HG02943 (cell line): ENCODE measurements around the gene NEUROD2.

Experiments
- ATAC-seq: cut with Tn5 transposase; IDR thresholded peaks from one replicate; pipeline ENCODE4 v1.9.1; 2021; ENCODE audit warnings: mild to moderate bottlenecking, low read depth, moderate library complexity; ENCODE audit not compliant: unreplicated experiment

NEUROD2 gene

GRCh38 chr17:39619786-39620101, 12.0 kb upstream of the NEUROD2 start:
- ATAC-seq: no peak

DNA sequence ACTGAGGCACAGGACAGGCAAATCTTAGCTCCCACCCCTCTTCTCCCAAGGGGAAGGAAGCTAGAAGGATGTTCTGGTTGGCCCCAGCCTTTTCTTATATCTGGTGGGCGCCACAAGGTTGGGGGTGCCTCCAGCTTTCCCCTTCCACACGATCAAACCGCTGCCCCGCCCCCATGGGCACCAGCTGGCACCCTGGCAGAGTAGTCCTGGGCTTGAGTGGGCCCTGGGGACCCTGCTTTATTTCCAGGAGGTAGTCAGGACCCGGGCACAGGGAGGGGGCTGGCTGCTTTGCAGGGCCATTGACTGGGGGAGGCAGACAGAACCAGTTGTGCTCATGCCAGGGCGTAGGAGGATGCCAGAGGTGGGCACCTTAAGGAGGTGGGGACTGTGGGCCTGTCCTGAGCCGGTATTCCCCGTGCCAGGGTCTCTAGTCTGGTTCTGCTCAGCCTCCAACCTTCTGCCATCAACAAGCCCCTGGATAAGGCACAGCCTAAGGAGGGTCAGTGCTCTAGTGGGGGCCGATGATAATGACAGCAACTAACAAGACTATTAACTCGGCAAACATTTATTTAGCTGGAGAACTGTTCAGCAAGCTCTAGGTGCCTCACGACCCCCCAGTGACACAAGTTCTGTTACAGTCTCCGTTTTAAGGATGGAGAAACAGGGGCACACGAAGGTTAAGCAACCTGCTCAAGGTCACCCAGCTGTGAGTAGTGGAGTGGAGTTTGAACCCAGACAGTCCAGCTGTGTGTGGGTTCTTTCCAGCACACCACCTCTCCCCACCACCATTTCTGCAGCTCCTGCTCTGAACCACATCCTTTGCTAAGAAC, 11.5 kb upstream of the NEUROD2 start:
- ATAC-seq: no peak

DNA sequence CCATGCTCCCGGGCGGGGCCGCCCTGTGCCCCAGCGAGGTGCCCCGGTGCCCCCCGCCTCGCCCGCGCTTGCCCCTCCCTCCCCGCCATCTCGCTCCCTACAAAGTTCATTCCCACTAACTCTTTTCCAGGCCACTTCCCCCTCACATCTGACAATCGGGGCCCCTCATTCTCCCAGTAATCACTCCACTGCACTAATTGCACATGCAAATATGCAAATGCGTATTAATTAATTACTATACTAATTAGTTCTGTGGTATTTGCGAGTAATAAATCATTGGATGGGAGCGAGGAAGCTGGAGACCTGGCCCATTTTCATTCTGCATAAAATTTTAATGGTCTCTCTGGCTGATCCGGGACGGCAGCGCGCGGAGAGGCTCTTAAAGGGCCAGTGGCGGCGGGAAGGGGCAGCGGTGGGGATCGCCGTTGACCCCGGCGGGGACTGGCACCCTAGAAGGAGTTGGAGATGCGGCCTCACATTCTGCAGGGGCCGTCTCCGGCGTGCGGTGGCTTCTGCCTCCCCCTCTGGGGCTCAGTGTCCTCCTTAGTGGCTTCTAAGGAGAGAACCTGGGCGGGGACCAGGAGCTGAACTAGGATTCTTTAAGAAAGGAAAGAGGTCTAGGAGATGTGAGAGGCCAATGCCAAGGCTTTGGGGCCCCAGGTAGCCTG, 10.7 kb upstream of the NEUROD2 start:
- ATAC-seq: no peak

DNA sequence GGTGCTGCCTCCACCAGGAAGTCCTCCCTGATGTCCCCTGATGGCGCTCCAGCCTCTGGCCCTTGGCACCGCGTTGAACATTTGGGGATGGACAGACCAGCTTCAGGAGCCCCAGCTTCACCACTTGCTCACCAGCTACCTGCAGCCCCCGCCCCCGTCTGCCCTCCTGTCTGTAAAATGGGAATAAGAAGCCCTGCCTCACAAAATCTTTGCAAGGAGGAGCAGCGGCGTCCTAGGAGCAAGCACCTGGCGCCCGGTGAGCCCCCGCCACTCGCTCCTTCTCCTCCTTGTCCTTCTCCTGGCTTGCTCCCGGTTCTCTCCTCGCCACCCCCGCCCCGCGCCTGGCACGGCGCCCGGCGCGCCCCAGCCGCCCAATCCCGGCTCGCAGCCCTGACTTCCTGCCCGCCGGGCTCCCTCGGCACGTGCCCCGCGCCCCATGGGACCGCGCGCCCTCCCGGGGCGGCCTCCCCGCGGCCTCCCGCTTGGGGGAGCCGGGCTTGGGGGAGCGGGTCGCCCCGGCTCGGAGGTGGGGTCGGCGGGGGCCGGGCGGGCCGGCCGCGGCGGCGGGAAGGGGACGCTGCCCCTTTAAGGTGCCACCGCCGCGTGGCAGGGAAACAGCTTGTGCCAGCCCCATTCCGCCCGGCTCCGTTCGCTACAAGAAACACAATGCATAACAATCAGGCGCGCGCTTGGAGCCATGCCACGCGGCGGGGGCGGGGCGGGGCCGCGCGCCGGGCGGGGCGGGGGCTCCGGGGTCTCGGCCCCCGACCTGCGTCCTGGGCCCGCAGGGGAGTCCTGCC, 9.9 kb upstream of the NEUROD2 start:
- ATAC-seq: no peak

- ATAC-seq: no peak
These were observed 9.4 kb upstream of the NEUROD2 start for GRCh38 chr17:39617100-39617445.

GRCh38 chr17:39615434-39615833, 7.7 kb upstream of the NEUROD2 start:
- no peak for ATAC-seq

DNA sequence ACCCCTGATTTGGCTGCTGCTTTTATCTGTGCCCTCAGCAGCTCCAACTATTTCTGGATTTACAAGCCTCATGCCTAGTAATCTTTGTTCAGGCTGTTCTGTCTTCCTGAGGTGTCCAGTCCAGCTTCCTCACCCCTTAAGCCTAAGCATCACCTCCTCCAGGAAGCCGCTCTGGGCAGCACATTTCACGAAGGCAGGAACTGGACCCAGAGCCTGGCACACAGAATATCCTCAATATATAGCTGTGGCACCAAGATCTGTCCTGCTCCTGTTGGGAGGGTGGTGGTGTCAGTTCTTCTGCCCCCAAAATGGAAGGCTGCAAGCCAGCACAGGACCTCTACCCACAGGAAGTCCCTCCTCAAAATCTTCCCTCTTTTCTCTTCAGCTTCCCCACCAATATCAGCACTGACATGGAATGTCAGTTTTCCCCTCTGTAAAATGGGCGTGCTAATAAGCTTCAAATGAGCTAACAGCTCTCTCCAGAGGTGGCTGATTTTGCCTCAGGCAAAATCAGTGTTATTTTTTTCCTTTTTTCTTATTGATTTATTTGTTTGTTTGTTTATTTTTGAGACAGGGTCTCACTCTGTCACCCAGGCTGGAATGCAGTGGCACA, 6.9 kb upstream of the NEUROD2 start:
- ATAC-seq: no peak

DNA sequence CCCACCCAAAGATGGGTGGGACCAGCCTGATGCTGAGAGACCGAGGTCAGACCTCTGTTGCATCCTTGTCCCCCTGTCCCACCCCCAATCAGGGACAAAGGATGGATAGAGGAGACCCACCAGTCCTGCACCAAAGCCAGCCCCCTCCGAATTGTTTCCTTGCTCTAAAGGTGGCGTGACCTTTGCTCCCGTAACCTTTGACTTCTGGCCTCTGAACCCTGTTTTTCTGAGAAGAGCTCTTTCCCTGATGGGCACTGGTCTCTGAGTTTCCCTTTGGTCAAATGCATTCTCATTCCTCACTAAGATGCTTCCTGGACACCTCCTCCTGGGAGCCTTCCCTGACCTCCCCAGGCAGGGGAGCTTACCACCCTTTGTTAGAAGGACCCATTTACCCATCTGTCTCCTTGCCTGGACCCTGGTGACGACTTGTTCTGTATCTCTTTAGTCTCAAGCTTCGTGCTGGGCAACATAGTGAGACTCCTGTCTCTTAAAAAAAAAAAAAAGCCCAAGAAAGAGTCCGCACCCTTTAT, 5.3 kb upstream of the NEUROD2 start:
- no peak for ATAC-seq

- no peak for ATAC-seq
These were observed 4.7 kb upstream of the NEUROD2 start for GRCh38 chr17:39612291-39612894.

DNA sequence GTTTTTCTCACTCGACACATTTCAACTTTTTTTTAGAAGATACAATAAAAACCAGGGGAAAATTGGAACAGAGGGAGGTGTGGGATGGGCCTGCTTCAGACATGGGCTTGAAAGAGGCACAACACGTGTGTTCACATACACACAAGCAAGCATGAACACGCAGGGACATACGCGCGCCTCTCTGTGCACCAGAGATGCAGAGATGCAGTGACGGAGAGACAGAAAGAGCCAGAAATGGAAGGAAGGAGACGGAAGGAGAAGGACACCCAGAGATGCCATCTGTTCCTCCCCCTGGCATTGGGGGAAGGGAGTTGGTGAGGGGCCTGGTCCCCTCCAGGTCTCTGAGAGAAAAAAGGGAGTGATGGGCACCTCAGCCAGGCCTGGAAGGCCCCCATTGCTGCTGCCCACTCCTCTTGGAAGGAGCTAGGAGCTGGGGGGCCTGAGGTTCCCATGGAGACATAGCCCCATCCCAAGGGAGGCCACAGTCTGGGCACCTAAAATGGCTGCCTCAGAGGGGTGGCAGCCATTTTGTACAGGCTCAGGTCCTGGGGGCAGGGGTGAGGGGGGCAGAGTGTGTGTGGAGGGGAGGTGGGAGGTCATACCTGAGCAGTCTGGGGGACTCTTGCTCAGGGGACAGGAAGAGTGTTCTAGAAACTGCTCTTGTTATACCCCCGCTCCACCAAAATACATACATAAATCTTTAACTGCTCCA, 3.8 kb upstream of the NEUROD2 start:
- ATAC-seq: no peak

GRCh38 chr17:39609416-39610025, 1.8 kb upstream of the NEUROD2 start:
- no peak for ATAC-seq

DNA sequence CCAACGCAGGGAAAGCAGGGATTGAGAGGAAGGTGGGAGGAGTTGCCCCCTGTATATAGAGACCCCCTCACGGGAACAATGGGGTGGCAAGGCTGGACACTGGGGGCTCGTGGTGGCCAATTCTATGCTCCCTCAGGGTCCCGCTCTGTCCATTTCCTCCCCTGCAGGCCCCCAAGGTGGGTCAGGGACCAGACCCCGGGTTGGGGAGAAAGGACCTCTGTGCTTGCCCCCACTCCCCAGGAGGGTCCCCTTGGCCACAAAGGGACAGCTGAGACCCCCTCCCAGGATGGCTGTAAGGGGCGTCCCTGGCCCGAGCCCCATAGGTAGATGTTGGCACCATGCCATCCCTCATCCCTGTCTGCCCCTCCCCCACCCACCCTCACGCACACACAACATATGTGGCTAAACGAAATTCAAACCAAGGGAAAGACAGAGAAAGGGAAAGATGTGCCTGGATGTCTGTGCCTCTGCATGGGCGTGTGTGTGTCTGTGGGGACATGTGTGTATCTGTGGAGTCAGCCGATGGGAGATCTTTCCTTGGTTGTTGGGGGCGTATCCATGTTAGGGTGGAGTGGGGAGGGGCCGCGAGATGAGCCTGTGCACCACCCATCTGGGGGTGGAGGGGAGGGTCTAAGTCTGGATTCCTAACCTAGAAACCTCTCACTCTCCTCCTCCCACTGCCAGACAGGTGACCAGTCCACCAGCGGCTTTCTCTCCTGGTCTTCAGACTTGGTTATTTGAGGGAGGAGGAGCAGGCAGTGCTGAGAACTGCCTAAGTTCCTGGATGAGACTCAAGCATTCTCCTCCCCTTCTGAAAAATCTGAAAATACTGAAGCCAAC, 642 bp upstream of the NEUROD2 start:
- ATAC-seq: no peak

DNA sequence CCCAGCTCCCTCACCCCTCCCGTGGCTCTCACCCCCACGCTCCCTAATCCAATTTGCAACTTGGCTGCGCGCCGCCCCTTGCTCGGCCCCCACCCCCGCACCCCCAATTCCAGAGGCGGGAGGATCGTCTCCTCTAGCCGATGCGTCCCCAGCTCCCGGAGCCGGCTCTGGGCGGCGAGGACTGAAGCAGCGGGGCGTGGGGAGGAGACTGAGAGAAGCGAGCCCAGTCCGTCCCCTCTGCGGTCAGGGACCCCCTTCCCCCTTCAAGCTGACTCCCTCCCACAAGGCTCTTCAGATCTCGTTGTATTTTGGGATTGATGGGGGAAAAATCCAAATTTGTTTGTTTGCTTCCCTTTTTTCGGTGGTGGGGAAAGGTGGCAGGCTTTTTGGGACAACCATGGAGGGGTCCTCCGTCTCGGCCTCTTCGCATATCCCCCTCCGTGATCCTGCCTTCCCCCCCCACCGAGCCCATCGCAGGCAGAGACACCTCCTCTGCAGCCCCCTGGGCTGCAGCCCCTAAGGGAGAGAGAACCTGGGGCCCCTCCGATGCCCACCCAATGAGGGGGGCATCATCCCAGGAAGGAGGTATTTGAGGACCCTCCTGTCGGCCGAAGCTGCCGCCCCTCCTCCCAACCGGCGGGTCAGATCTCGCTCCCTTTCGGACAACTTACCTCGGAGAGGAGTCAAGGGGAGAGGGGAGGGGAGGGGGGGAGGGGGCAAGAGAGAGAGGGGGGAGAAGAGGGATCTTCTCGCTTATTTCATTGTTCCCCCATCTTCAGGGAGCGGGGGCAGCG, 466 bp downstream of the NEUROD2 start:
- no peak for ATAC-seq

DNA sequence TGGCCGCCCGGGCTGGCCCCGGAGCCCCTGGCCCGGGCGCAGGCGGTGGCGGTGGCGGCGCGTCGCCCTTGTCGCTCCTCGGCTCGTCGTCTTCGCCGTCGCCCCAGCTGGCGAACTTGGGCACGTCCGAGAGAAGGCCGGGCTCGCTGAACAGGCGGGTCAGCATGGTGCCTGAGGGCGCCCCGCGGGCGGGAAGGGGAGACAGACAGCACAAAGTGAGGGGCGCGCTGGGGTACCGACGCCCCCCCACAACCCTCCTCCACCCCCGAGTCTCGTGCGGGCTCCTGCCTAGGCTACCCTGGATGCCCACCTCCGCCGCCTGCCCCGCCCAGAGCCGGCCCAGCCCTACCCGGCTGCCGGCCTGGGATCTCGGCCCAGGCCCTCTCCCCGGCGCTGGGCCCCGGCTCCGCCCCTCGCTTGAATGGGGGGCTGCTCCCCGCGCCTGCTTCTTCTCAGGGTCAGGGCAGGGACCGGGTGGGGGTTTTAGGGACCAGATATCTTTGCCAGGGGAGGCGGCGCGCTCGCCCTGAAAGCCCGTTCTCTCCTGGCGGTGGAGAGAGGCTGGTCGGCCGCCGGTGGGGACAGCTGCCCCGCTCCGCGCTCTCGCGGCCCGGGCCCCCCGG, 1.2 kb downstream of the NEUROD2 start:
- ATAC-seq: no peak

DNA sequence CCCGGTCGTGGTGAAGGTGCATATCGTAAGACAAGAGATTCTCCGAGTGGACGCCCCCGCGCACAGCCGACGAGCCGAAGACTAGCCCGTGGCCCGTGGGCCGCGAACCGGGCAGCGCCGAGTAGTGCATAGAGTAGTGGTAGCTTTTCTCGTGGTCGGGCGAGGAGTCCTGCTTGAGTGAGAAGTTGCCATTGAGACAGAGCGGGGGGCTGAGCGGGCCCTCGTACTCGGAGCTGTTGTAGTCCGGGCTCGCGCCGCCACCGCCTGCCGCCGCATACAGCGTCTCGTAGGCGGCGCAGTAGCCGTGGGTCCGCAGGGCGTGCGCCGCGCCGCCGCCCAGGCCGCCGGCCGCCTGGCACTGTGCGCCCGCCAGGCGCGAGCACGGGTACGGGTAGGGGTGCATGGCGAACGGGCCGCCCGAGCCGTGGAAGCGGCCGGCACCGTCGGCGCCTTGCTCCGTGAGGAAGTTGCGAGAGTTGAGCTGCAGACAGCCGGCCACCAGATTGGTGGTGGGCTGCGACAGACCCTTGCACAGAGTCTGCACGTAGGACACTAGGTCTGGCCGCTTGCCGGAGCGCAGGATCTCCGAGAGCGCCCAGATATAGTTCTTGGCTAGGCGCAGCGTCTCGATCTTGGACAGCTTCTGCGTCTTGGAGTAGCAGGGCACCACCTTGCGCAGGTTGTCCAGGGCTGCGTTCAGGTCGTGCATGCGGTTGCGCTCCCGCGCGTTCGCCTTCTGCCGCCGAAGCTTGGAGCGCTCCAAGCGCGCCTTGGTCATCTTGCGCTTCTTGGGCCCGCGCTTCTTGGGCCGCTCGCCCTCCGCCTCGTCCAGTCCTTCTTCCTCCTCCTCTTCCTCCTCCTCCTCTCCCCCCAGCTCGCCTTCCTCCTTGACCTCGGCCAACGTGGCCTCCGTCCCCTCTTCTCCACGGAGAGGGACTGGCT, 2.0 kb downstream of the NEUROD2 start:
- ATAC-seq: no peak

- no peak for ATAC-seq
These were observed 2.7 kb downstream of the NEUROD2 start for GRCh38 chr17:39604911-39605491.
